Measurements from ENCODE around the gene SCNN1B.

GRCh38 chr16:23367564-23367963, 65.5 kb downstream of the SCNN1B start:
- TF ChIP-seq POLR2AphosphoS5 (IDR thresholded peaks at IDR 0.05; ENCODE audit: low read depth) (no peak), CTCF (IDR thresholded peaks at IDR 0.05; ENCODE audit: insufficient read depth, low read length) (no peak), REST (IDR thresholded peaks at IDR 0.05; ENCODE audit: insufficient replicate concordance, low read depth) (no peak)
